Thyroid gland (tissue), 4 donors: ENCODE results near the gene MAGI2.

Experiments
- CTCF ChIP-seq, 6 experiments: fragments of 200-600 bp in 3 of 6; fragments of 450-650 bp in 3 of 6; sonication (generic) in 3 of 6; IDR thresholded peaks; one replicate each; pipeline ENCODE4 v1.5.1; 2016 to 2019; ENCODE audit warnings: antibody characterized with exemption in 6 of 6, mild to moderate bottlenecking in 2 of 6, inconsistent platforms in 1 of 6, moderate library complexity in 1 of 6
- POLR2A ChIP-seq, 2 donors: fragments of 450-650 bp; IDR thresholded peaks; one replicate each; pipeline ENCODE4 v1.6.1; 2017; ENCODE audit warnings: antibody characterized with exemption in 2 of 2, mild to moderate bottlenecking in 2 of 2, moderate library complexity in 1 of 2

DNA sequence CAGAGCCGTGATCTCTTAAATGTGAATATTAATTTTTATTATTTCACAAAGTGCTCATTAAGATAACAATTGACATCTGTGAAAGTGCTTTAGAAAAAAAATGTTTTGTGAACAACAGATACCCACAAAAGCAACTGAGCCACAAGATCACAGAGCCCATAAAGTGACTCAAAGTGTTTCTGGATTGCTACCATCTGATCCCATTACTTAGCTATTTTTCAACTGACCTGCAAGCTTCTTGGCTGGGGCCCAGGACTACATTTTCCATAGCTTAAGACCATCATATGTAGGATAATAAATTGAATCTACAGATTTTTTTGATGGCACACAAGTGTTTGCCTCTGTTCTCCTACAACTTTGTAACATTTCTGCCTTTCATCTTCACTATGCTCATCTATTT is 980.4 kb downstream of the MAGI2 start:
- TF ChIP-seq CTCF (IDR thresholded peaks at IDR 0.05) (no peak), POLR2A (IDR thresholded peaks at IDR 0.05) (no peak)
